Stimulated activated CD8-positive, alpha-beta memory T cell treated with anti-CD3 and anti-CD28 coated beads, Interleukin-12 subunit alpha, Interleukin-12 subunit beta, amount 100 ng/mL, for 4 hours (primary cell): ENCODE measurements around the gene RAD51C.
"Not testable (repeated sequence)": the region's sequence is repeated elsewhere in the genome, so short reads cannot be mapped to it uniquely, and the experiment has no call there.

Source experiments
- DNase-seq: peaks from one replicate; pipeline ENCODE4 v3.0.0-alpha.2; 2020; ENCODE audit warnings: low read depth

The RAD51C gene

DNA sequence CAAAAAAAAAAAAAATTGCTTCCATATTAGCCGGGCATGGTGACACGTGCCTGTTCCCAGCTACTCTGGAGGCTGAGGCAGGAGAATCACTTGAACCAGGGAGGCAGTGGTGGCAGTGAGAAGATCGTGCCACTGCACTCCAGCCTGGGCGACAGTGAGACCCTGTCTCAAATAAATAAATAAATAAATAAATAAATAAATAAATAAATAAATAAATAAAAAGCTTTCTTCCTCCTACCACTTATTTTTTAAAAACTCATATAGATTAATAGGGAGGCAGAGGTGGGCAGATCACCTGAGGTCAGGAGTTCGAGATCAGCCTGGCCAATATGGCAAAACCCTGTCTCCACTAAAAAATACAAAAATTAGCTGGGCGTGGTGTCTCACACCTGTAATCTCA, 7.9 kb upstream of the RAD51C start:
- not testable (repeated sequence) for DNase-seq

DNA sequence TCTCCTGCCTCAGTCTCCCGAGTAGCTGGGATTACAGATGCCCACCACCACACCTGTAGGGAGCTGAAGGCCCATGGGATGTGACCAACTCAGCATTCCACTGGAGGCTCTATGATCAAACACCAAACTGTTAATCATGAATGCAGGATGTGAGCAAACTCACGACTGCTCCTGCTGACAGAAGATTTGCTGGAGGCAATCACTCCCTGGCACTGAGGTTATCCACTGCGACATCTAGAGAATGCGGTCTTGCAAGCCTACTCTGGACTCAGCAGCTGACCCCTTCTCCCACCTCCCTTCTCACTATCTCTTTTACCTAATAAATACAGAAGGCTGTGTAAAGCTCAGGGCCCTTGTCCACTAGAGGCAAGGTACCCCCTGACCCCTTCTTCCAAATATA, 5.4 kb upstream of the RAD51C start:
- no peak for DNase-seq

DNA sequence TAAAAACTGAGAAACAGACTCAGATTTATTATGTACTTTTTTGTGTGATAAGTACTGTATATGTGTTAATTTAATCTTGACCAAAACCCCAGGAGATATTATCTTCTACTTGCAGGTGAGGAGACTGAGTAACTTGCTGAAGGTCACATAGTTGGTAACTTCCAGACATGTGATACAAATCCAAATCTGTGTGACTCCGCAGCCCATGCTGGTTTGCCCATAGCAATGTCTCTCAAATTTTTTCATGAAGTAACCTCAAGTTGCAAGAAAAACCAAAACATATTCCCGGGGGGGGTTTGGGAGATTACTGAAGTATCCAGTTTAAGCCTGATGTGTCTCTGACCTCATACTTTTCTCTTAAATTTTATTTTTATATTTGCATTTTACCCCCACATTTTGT, 3.9 kb upstream of the RAD51C start:
- no peak for DNase-seq

DNA sequence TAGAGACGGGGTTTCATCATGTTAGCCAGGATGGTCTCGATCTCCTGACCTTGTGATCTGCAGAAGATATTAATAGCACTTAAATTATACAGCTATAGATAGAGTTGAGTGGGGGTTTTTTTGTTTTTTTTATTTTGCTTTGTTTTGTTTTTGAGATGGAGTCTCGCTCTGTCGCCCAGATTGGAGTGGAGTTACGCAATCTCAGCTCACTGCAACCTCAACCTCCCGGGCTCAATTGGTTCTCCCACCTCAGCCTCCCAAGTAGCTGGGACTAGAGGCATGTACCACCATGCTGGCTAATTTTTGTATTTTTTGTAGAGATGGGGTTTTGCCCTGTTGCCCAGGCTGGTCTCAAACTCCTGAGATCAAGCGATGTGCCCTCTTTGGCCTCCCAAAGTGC, 2.4 kb upstream of the RAD51C start:
- DNase-seq, result not testable (repeated sequence)

DNA sequence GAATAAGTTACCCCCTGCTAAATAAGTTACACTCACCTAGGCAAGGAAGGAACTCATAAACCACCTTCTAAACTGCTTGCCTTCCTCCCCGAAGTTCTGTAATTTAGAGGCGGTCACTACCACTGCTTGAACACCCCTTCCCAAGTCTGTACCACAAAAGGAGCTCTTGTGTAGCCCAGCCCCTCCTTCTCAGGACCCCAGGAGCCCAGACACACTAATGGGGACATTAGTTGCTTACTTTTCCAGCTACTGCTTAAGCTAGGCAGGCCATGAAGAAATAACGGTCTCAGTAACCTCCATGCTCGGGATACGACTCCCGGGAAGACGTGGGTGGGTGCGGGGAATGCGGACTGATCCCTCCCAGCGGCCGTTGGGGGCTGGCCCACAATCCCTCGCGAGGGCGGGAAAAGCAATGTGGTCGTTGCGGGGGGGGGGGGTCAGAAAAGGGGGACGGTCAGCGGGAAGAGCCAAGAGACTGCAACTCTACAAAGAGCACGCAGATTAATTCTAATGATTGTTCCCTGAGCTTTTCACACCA, 632 bp upstream of the RAD51C start, which contains the start of gene TEX14:
TSS of gene TEX14 (minus strand) at position 345 of the 538 bp plus-strand sequence. CDS start 40,044 bp downstream, outside the sequence.
- no peak for DNase-seq

DNA sequence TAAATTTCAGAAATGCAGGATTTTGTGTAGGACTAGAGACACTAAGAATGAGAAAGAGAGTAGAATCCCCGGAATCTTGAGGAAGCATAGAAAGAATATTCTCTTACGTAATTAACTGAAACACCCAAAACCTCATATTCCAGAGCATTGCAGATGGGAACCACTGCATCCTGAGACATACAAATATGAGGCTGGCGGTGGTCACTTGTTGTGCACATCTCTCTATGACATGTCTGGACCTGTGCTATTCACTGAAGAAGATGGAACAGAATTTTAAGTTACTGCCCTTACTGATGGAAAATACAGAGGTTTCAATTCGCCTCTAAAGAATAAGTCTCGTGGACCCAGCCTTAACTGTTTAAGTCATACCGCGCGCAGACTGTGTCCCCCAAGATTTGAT, 806 bp downstream of the RAD51C start:
- DNase-seq, result no peak

DNA sequence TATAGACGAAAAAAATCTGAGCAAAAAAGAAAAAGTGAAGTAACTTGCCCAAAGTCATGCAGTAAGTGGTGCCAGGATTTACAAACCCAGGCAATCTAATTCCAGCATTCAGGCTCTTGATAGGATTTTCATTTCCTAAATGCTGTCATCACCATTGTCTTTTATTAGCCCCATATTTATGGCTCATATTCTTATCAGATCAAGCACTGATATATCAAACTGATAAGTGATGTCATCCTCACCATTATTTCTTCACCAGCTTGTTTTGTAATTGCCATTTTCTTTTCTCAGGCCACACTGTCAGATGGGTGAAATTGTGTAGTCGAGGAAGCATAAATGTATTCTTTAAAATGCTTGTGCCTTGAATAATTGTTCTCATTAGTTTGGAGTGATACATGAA, 1.3 kb downstream of the RAD51C start:
- DNase-seq, result no peak

DNA sequence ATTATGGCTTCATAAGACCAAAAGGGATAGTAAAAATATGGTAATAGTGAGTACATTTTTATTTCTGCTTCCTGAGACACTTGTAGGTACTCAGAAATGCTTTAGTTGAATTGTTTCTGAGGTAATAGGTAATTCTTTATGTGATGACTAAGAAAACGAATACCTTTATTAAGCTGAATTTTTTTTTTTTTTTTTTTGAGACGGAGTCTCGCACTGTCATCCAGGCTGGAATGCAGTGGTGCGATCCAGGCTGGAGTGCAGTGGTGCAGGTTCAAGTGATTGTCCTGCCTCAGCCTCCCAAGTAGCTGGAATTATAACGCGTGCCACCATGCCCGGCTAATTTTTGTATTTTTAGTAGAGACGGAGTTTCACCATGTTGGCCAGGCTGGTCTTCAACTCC, 1.9 kb downstream of the RAD51C start:
- no peak for DNase-seq

DNA sequence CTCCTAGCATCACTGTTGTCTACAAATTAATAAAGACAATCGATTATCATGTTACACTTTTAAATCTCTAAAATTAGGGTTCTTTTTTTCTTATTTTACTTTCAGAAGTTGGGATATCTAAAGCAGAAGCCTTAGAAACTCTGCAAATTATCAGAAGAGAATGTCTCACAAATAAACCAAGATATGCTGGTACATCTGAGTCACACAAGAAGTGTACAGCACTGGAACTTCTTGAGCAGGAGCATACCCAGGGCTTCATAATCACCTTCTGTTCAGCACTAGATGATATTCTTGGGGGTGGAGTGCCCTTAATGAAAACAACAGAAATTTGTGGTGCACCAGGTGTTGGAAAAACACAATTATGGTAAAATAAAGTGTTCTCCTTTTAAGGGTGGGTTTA, 2.4 kb downstream of the RAD51C start:
- no peak for DNase-seq

DNA sequence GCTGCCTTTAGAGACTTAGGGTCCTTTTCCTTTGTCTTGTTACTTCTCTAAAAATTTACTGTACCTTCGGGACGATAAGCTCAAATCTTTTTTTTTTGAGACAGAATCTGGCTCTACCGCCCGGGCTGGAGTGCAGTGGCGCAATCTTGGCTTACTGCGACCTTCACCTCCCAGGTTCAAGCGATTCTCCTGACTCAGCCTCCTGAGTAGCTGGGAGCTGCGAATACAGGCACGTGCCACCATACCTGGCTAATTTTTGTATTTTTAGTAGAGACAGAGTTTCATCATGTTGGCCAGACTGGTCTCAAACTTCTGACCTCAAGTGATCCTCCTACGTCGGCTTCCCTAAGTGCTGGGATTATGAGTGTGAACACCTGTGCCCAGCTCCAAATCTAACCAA, 7.4 kb downstream of the RAD51C start:
- DNase-seq, result no peak

DNA sequence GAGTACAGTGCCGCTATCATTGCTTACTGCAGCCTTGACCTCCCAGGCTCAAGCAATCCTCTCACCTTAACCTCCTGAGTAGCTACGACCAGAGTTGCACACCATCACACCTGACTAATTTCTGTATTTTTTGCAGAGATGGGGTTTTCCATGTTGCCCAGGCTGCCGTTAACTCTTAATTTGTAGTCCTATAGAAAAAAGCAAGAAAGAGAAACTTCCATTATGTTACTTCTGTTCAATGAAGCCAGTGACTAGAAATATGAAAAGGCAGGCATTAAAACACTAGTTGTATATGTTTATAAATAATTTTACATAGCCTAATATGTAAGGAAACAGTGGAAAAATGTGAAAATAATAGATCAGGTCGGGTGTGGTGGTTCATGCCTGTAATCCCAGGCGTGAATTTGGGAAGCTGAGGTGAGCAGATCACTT, 9.7 kb downstream of the RAD51C start:
- no peak for DNase-seq

DNA sequence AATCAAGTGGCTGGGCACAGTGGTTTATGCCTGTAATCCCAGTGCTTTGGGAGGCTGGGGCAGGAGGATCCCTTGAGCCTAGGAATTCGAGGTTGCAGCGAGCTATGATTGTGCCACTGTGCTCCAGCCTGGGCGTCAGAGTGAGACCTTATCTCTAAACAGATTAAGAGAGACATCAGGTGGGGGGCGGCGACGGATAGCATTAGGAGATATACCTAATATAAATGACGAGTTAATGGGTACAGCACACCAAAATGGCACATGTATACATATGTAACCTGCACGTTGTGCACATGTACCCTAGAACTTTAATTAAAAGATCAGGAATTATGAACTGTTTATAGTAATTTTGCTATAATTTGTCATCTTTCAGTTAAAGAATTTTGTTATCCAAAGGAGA, 10.3 kb downstream of the RAD51C start:
- no peak for DNase-seq

DNA sequence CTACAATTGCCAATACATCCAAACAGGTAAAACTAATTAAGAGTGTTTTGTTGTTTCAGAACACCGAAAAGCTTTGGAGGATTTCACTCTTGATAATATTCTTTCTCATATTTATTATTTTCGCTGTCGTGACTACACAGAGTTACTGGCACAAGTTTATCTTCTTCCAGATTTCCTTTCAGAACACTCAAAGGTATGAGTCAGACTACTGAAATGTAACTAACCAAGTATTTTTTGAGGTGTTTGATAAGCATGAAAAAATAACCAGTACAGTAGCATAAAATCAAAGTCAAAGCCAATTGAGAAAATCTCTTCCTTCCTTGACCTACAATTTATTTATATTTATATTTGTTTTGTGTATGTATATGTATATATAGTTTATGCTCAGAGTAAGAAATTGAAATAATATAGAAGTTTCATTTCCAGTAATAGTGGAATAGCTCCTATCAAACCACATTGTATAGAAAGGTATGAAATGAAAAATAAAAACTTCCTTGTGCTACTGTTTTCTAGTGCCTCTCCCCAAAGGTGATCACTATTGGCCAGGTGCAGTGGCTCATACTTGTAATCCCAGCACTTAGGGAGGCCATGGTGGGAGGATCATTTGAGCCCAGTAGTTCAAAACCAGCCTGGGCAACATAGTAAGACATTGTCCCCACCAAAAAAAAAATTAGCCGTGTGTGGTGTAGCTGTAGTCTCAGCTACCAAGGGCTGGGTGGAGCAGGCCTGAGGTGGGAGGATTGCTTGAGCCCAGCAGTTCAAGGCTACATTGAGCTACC, 10.9 kb downstream of the RAD51C start:
- no peak for DNase-seq

DNA sequence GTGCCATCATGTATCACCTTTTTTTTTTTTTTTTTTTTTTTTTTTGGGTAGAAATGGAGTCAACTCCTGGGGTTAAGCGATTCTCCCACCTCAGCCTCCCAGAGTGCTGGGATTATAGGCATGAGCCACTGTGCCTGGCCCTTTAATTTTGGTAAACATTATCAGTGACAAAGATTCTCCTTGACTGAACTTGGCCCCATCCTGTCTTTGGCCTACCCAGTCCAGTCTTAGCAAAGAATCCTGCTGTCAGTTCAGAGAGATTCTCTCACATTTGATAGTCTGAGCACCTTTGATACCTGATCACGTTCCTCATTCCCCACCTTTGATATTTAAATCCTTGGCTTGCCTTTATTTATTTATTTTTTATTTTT, 11.5 kb downstream of the RAD51C start:
- DNase-seq, result no peak

DNA sequence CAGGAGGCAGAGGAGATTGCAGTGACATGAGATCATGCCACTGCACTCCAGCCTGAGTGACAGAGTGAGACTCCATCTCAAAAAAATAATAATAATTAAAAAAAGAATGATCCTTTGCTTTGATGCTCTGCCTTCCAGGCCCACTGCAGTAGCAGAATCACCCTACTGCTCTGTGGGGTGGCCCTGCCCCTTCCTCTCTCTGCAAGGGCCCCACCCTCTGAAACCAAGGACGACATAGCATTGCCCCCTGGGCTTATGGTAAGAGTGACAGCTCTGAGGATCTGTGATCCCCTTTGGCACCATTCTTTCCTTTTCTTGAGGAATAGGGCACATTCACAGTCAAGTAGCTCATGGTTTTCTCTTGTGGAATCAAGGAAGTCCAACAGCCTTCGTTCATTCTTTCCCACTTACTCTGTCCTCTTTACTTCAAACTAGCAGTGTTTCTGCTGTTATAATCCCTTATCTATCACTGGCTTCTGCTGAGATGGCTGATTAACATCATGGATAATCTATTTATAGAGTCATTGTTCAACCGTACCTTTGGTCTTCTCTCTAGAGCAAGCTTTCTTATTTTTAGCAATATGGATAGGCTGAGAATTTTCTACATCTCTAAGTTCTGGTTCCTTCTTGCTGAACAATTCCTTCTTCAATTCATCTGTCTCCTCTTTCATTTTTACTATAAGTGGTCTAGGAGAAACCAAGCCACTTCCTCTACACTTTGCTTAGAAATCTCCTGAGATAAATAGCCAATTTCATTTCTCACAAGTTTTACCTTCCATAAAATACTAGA, 14.1 kb downstream of the RAD51C start:
- DNase-seq, result no peak

DNA sequence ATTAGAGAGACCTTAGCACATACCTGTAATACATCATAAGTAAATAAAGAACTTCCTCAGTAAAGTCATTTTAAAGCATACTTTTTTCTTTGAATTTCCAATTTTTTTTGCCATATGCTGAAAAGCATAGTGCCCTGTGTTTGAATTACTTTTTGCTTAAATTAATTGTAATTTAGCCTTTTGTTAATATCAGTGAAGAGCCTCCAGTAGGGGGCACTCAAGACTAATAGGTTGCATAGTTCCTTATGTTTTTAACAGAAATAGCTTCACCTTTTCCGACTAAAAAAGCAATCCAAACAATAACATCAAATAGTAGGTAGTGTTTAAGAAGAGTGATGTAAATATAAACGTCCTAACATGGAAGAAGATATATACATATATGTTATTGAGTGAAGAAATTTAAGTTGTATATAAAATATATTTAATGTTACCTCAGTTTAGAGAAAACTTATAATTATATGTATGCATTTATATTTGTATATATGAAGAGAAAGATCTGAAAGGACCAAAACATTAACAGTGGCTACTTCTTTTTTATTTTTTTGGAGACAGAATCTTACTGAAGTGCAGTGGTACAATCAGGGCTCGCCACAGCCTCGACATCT, 18.6 kb downstream of the RAD51C start:
- no peak for DNase-seq

DNA sequence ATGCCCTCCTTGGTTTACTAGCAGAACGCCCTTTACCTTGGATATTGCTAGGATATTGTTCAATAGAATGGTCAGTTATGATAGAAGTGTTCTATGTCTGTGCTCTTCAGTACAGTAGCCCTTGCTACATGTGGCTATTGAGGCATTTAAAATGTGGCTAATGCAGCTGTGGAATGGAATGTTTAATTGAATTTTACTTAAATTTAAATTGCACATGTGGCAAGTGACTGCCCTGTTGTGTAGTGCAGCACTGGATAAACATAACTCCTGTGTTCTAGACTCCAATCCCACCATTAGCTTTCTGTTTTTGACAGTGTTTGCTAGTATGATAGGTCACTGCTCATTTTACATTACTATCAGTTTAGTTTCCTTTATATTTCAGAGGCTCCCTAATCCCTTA, 29.9 kb downstream of the RAD51C start:
- DNase-seq, result no peak

DNA sequence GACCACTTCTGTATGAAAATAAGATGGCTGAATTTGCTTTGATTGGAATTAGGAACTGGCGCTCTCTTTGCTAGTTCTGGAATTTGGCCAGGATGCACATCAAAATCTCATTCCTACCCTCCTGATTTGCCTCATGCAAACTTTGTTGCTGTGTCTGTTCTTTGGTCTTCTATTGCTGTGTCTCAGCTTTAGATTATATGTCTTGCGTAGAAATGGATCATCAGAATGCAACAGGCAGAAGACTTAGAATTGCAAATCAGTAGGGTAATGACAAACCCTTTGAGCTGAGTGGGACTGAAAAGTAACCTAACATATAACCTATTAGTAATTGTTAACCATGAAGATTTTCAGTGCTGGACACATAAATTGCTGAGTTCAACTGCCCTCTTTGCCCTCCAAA, 30.3 kb downstream of the RAD51C start:
- DNase-seq, result no peak

DNA sequence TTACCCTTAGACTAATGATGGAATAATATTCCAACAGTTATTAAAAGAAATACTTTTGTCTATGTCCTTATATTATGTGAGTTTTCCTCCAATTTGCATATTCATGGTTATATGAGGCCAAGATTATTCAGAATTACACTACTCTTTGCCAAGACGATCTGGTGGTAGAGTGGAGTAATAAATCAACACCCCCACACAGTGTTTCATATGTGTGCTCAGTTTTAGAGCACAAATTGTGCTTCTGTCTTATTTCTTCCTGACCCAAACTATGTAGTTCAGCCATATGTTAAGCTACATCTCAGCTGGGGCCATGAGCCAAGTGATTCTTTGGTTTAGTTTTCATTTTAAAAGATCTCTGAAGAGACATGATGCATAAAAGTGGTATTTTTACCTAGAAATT, 36.4 kb downstream of the RAD51C start:
- DNase-seq, result no peak

DNA sequence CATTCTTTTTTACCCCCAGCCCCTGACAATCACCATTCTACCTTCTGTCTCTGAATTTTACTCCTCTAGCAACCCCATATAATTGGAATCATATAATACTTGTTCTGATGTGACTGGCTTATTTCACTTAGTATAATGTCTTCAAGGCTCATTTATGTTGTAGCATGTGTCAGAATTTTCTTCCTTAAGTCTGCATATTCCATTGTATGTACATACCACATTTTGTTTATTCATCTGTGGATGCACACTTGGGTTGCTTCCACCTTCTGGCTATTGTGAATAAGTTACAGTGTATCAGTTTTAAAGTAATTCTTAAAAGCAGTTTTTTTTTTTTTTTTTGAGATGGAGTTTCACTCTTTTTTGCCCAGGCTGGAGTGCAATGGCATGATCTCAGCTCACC, 38.5 kb downstream of the RAD51C start:
- no peak for DNase-seq

DNA sequence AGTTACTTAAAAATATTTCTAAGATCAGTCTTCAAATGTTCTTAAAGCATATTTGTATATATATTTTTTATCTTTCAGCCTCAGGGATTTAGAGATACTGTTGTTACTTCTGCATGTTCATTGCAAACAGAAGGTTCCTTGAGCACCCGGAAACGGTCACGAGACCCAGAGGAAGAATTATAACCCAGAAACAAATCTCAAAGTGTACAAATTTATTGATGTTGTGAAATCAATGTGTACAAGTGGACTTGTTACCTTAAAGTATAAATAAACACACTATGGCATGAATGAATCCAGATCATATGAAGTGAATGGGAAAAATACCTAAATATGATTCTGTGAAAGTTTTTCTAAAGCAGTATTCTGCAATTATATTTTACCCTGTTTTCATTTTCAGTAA, 41.6 kb downstream of the RAD51C start:
- no peak for DNase-seq

DNA sequence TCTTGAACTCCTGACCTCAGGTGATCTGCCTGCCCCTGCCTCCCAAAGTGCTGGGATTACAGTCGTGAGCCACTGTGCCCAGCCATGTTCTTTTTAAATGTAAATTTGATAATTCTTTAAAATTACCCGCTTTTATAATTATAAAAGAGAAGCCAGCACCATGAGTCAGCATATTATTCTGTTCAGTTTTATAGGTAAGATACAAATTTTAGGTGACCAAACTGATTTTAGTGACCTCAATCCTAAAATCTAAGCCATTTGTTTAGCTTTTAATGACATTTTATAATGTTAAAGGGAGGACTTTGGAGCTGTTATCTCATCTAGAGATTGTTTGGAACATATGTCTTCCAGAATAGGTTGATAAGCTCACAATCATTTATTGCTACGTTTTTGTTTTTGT, 42.4 kb downstream of the RAD51C start:
- no peak for DNase-seq

DNA sequence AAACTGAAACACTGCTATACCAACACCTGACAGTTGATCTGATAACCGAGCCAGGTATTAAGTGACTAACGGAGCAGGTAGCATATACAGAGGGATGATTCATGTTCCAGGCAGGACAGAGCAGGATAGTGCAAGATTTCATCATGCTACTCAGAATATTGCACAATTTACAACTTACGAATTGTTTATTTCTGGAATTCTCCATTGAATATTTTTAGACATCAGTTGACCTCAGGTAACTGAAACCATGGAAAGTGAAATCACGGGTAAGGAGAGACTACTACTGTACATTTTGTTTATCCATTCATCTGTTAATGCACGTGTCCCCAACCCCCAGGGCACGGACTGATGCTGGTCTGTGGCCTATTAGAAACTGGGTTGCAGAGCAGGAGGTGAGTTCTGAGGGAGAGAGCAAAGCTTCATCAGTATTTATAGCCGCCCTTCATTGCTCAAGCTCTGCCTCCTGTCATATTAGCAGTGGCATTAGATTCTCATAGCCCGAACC, 48.8 kb downstream of the RAD51C start:
- no peak for DNase-seq
